H9 (cell line): ENCODE results near the gene UCHL1. TPM values are rescaled to one million over a fixed set of nuclear protein-coding genes. Genes with fewer than 3 reads are reported as not detected.

Experiments
- DNase-seq: peaks from one replicate; pipeline ENCODE4 v3.0.0-alpha.2; 2017
- H2AFZ ChIP-seq: one replicate; pipeline ENCODE4 v1.6.1; 2013; ENCODE audit warnings: mild to moderate bottlenecking, low read length, control low read depth, moderate library complexity
- H2AK5ac ChIP-seq: 2 replicates; pipeline ENCODE4 v1.6.1; 2013; ENCODE audit warnings: low read length, control low read depth, mixed read lengths; ENCODE audit not compliant: insufficient read length
- H2BK120ac ChIP-seq: one replicate; pipeline ENCODE4 v1.6.1; 2013; ENCODE audit warnings: low read depth, mild to moderate bottlenecking, low read length, control low read depth, inconsistent platforms; ENCODE audit not compliant: poor library complexity, severe bottlenecking
- H2BK12ac ChIP-seq: 2 replicates; pipeline ENCODE4 v1.6.1; 2013; ENCODE audit warnings: low read length, control low read depth, mixed read lengths, low read depth; ENCODE audit not compliant: insufficient read length
- H2BK15ac ChIP-seq: 2 replicates; pipeline ENCODE4 v1.6.1; 2013; ENCODE audit warnings: low read depth, low read length, control low read depth
- H2BK20ac ChIP-seq: one replicate; pipeline ENCODE4 v1.6.1; 2013; ENCODE audit warnings: low read depth, mild to moderate bottlenecking, low read length, control low read depth, inconsistent platforms; ENCODE audit not compliant: poor library complexity, severe bottlenecking
- H2BK5ac ChIP-seq: 2 replicates; pipeline ENCODE4 v1.6.1; 2013; ENCODE audit warnings: low read length, control low read depth, mixed read lengths; ENCODE audit not compliant: insufficient read length
- H3K14ac ChIP-seq: 2 replicates; pipeline ENCODE4 v1.6.1; 2013; ENCODE audit warnings: low read length, control low read depth; ENCODE audit not compliant: insufficient read depth
- H3K18ac ChIP-seq: 2 replicates; pipeline ENCODE4 v1.6.1; 2013; ENCODE audit warnings: low read depth, mild to moderate bottlenecking, mixed read lengths, low read length, control low read depth; ENCODE audit not compliant: insufficient read length
- H3K23ac ChIP-seq: 2 replicates; pipeline ENCODE4 v1.6.1; 2013; ENCODE audit warnings: low read length, control low read depth, mixed read lengths, low read depth; ENCODE audit not compliant: insufficient read length
- H3K23me2 ChIP-seq: 2 replicates; pipeline ENCODE4 v1.6.1; 2013; ENCODE audit warnings: low read depth, mild to moderate bottlenecking, mixed read lengths, low read length, control low read depth; ENCODE audit not compliant: insufficient read length, poor library complexity, severe bottlenecking
- H3K27ac ChIP-seq: 2 replicates; pipeline ENCODE4 v1.5.1; 2013; ENCODE audit warnings: low read length, control low read depth, mixed read lengths, low read depth; ENCODE audit not compliant: insufficient read length
- H3K27me3 ChIP-seq: 2 replicates; pipeline ENCODE4 v1.6.1; 2013; ENCODE audit warnings: low read length, control low read depth, inconsistent platforms; ENCODE audit not compliant: insufficient read depth
- H3K4ac ChIP-seq: 2 replicates; pipeline ENCODE4 v1.6.1; 2013; ENCODE audit warnings: low read depth, mild to moderate bottlenecking, control low read depth, inconsistent platforms, low read length, moderate library complexity
- H3K4me1 ChIP-seq: 2 replicates; pipeline ENCODE4 v1.6.1; 2013; ENCODE audit warnings: low read length, control low read depth, inconsistent platforms; ENCODE audit not compliant: insufficient read depth
- H3K4me2 ChIP-seq: 2 replicates; pipeline ENCODE4 v1.6.1; 2013; ENCODE audit warnings: low read length, control low read depth, mixed read lengths; ENCODE audit not compliant: insufficient read length, insufficient read depth
- H3K56ac ChIP-seq: 2 replicates; pipeline ENCODE4 v1.6.1; 2013; ENCODE audit warnings: low read depth, mild to moderate bottlenecking, mixed read lengths, low read length, control low read depth; ENCODE audit not compliant: insufficient read length
- H3K79me1 ChIP-seq: 2 replicates; pipeline ENCODE4 v1.6.1; 2013; ENCODE audit warnings: low read depth, mild to moderate bottlenecking, moderate library complexity, low read length, control low read depth, inconsistent platforms; ENCODE audit not compliant: insufficient read depth, poor library complexity, severe bottlenecking
- H3K79me2 ChIP-seq: 2 replicates; pipeline ENCODE4 v1.6.1; 2013; ENCODE audit warnings: low read length, control low read depth, inconsistent platforms; ENCODE audit not compliant: insufficient read depth
- H3K9ac ChIP-seq: 2 replicates; pipeline ENCODE4 v1.6.1; 2013; ENCODE audit warnings: low read length, control low read depth, mixed read lengths; ENCODE audit not compliant: insufficient read length; ENCODE audit errors: extremely low read depth
- H3K9me3 ChIP-seq: one replicate; pipeline ENCODE4 v1.6.1; 2013; ENCODE audit warnings: low read depth, low read length, inconsistent platforms; ENCODE audit not compliant: control insufficient read depth
- H3T11ph ChIP-seq: one replicate; pipeline ENCODE4 v1.6.1; 2013; ENCODE audit warnings: mild to moderate bottlenecking, low read length, control low read depth, inconsistent platforms
- H4K20me1 ChIP-seq: one replicate; pipeline ENCODE4 v1.6.1; 2013; ENCODE audit not compliant: control insufficient read depth, insufficient read length, insufficient read depth
- H4K5ac ChIP-seq: 2 replicates; pipeline ENCODE4 v1.6.1; 2013; ENCODE audit warnings: low read depth, mild to moderate bottlenecking, mixed read lengths, low read length, control low read depth; ENCODE audit not compliant: insufficient read length
- H4K8ac ChIP-seq: replicated peaks from 2 replicates; pipeline ENCODE4 v1.6.1; 2013; ENCODE audit warnings: low read length, control low read depth, mixed read lengths, low read depth; ENCODE audit not compliant: insufficient read length
- H4K91ac ChIP-seq: 2 replicates; pipeline ENCODE4 v1.6.1; 2013; ENCODE audit warnings: low read depth, mild to moderate bottlenecking, moderate library complexity, mixed read lengths, low read length, control low read depth; ENCODE audit not compliant: insufficient read length
- H3K27ac Mint-ChIP-seq, 3 experiments: 2 replicates in 2 of 3; 3 replicates in 1 of 3; pipeline ENCODE4 v1.8.0; 2020 to 2021; ENCODE audit warnings: mixed read lengths in 3 of 3, mild to moderate bottlenecking in 1 of 3, moderate library complexity in 1 of 3
- H3K27me3 Mint-ChIP-seq: 2 replicates; pipeline ENCODE4 v1.8.0; 2021; ENCODE audit warnings: low read depth, mild to moderate bottlenecking, moderate library complexity, mixed read lengths
- H3K36me3 Mint-ChIP-seq, 3 experiments: 2 replicates in 2 of 3; 3 replicates in 1 of 3; pipeline ENCODE4 v1.8.0; 2020 to 2021; ENCODE audit warnings: low read depth in 3 of 3, mixed read lengths in 3 of 3; ENCODE audit not compliant: insufficient read depth in 1 of 3
- H3K4me1 Mint-ChIP-seq, 2 experiments: 2 replicates each; pipeline ENCODE4 v1.8.0; 2020; ENCODE audit warnings: mixed read lengths in 2 of 2
- H3K4me3 Mint-ChIP-seq, 2 experiments: 2 replicates in 1 of 2; 3 replicates in 1 of 2; pipeline ENCODE4 v1.8.0; 2020 to 2021; ENCODE audit warnings: mild to moderate bottlenecking in 2 of 2, mixed read lengths in 2 of 2, moderate library complexity in 1 of 2
- H3K9me3 Mint-ChIP-seq, 2 experiments: 2 replicates in 1 of 2; 3 replicates in 1 of 2; pipeline ENCODE4 v1.8.0; 2020; ENCODE audit warnings: mild to moderate bottlenecking in 2 of 2, mixed read lengths in 2 of 2, moderate library complexity in 1 of 2
- CTCF ChIP-seq: fragments of 200-600 bp; sonication (generic); conservative IDR thresholded peaks from 3 replicates; pipeline ENCODE4 v1.8.0; 2021; ENCODE audit warnings: antibody characterized with exemption, mild to moderate bottlenecking
- WGBS: extraction: QIAGEN DNeasy Blood & Tissue Kit; methylation state at CpG from one replicate; pipeline ENCODE4 v1.1.7; 2013; ENCODE audit warnings: missing lambda C conversion rate, low lambda C conversion rate, mixed read lengths; ENCODE audit not compliant: insufficient read length; ENCODE audit errors: extremely low coverage; 5-methylcytosine and 5-hydroxymethylcytosine counted together
- total RNA-seq: library from RNA; stranded (reverse); gene quantifications from 2 replicates; pipeline ENCODE4 v1.2.1, GENCODE V29; 2021

Gene UCHL1
- total RNA-seq, 1 experiment from 2014 or later, result 513 TPM

GRCh38 chr4:41307638-41308037 is 50.9 kb downstream of the UCHL1 start:
- no peak overlapping the region for H4K91ac ChIP-seq
- Mint-ChIP-seq H3K36me3 (no peaks in the 10 kb centered on the region; a peak in 2 of 7 replicates), H3K27ac (no peak overlapping the region), H3K4me1 (peaks cover 2 to 4% of the 10 kb centered on the region in 2 experiments; a peak in 1 of 4 replicates), H3K4me3 (no peak overlapping the region), H3K27me3 (peaks cover 12% of the 10 kb centered on the region), H3K9me3 (peaks cover 0 to 4% of the 10 kb centered on the region in 2 experiments; a peak in 1 of 5 replicates)
- H2BK5ac ChIP-seq, result no peak overlapping the region
- H2BK15ac ChIP-seq, result no peak overlapping the region
- no peak overlapping the region for H2AK5ac ChIP-seq
- no peak overlapping the region for H3K4ac ChIP-seq
- no peak for DNase-seq
- no peaks in the 10 kb centered on the region for H3K27me3 ChIP-seq
- H2BK20ac ChIP-seq, result no peak overlapping the region
- H2BK120ac ChIP-seq, result no peak overlapping the region
- no peak overlapping the region for H4K5ac ChIP-seq
- H3K79me1 ChIP-seq, result no peaks in the 10 kb centered on the region
- H2AFZ ChIP-seq, result no peak overlapping the region
- H3K79me2 ChIP-seq, result no peaks in the 10 kb centered on the region
- no CpG with 5 or more reads among the region's 1 CpG for WGBS
- no peak overlapping the region for H3K56ac ChIP-seq
- no peak overlapping the region for H3K23ac ChIP-seq
- no peak overlapping the region for H2BK12ac ChIP-seq
- H3K27ac ChIP-seq, result no peak overlapping the region
- no peaks in the 10 kb centered on the region for H3K23me2 ChIP-seq
- no peaks in the 10 kb centered on the region for H3K9me3 ChIP-seq
- no peak overlapping the region for H4K8ac ChIP-seq
- H4K20me1 ChIP-seq, result no peaks in the 10 kb centered on the region
- H3K4me2 ChIP-seq, result no peak overlapping the region
- no peak overlapping the region for H3K14ac ChIP-seq
- H3K9ac ChIP-seq, result no peak overlapping the region
- no peak overlapping the region for H3K18ac ChIP-seq
- H3K4me1 ChIP-seq, result no peaks in the 10 kb centered on the region
- no peak overlapping the region for H3T11ph ChIP-seq
- no peak for TF ChIP-seq CTCF
